HG03025 (cell line): ENCODE results near the gene SMIM36.
"Not testable (repeated sequence)": the region's sequence is repeated elsewhere in the genome, so short reads cannot be mapped to it uniquely, and the experiment has no call there.

Experiments used
- ATAC-seq: cut with Tn5 transposase; IDR thresholded peaks from one replicate; pipeline ENCODE4 v1.9.1; 2021; ENCODE audit warnings: mild to moderate bottlenecking, moderate library complexity; ENCODE audit not compliant: unreplicated experiment, low FRiP score

Gene SMIM36

DNA sequence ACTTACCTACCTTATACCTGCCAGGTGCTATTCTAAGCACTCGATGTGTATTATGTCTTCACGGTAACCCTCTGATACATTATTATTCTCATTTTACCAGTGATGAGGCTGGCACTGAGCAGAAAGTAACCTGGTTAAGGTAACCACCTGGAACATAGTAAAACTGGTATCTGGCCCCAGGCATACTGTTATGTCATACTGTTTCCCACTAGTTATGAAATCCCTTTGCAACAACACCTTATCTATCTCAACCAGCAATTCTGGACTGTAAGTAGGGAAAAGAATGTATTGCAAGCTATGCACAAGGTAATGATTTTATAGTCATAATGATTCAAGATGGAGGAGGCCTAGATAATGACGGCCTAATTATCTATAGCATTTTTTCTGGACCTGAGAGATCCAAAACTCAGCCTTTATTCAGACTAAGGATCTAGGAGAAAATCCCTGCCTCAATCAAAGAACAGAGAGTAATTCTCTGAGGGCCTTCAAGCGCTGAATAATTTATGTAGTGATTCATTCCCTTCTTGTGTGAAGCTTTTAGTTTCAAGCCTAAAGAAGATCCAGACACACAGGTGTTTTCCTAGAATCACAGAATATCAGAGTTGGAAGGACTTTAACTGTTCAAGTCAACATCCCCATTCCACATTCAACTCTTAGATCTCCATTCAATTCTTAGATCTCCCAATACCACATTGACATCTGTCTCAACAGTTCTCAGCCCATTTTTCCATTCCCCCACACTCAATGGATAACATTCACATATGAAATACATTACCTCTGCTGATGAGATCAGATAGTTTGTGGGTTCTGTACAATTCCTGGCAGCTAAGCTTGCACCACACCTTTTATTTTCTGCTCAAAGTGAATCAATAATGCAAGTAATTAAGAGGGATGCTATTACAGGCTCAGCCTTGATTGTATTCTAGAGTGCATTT is 74.8 kb downstream of the SMIM36 start:
- peak; percentile 11 for ATAC-seq

DNA sequence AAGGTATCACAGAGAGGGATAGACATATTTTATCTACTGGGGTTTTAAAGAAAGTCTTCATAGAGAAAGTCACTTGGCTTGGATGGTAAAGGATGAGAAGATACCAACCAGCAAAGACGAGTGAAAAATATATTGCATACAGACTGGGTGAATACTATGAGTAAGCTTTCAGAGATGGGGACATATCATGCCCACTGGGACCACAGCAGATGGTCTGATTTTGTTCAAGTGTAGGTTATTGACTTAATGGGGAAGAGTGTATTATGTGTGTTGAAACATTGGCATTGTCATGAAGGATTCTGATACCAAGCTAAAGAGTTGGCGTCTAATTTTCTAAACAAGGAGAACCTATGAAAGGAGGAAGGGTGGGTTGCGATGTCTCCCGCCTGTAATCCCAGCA is 75.8 kb downstream of the SMIM36 start:
- no peak for ATAC-seq

- ATAC-seq, result no peak
Measured at GRCh38 chr17:55434721-55435120, 76.5 kb downstream of the SMIM36 start.

- ATAC-seq, result no peak
Measured at GRCh38 chr17:55433629-55434422, 77.4 kb downstream of the SMIM36 start.

DNA sequence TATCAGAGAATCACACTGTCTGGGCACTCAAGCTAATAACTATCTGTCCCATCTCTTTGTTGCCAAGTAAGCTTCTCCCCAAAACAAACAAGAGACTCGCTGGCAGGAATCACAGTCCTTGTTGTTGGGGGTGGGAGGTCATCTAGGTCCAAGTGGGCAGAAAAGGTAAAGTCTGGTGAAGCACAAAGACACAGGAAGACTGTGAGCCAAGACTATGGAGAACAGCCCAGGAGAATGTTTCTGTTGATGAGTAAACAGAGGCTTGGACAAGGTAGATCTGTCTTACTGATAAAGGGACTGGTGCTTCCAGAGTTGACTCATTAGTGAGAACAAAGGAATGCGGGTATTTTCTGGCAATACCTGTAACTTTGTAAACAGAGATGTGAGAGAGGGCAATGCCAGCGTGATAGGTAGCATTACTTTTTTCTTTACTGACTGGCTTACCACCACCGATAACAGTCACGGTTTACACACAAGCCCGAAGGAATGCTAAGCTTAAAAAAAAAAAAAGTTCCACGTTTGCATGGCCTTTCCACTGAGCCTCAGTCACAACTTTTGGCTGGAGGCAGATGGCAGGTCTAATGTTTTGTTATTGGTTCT is 78.1 kb downstream of the SMIM36 start:
- no peak for ATAC-seq

DNA sequence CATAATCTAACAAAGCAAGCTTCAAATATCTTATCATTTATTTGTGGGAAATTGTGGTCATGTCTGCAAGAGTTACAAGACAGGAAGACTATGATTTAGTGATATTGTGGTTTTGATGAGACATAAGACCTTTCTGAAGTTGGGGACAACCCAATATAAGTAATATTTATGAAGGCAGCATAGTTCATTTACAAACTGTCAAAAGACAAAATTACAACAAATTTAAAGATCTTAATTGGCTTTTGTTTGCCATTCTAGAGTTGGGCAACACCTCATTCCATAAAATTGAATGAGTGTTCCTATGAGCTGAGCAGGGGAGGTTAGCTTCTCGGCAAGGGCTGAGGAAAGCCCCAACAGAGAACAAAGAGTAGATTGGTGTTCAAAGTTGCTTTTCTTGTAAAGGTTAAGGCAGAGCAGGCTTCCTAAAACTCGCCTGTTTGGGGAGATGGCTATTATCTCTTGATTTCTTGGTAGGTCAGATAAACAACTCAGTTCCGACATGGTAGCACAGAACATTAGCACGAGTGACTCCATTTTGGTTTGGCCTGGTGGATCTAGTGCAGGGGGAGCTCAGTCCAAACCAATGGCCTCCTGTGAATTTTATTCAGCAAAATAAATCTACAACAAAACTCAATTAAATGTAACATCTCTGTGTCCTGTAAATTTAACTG is 78.8 kb downstream of the SMIM36 start:
- no peak for ATAC-seq

DNA sequence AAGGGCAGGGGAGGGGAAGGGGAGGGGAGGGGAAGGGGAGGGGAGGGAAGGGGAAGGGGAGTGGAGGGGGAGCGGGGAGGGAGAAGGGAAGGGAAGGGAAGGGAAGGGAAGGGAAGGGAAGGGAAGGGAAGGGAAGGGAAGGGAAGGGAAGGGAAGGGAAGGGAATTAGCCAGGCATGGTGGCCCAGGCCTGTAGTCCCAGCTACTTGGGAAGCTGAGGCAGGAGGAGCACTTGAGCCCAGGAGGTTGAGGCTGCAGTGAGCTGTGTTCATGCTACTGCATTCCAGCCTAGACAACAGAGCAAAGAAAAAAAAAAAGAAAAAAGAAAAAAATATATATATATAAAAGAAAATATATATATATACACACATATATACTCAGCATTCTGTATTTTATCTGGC is 79.3 kb downstream of the SMIM36 start:
- ATAC-seq, result not testable (repeated sequence)

GRCh38 chr17:55430541-55431288 is 80.5 kb downstream of the SMIM36 start:
- ATAC-seq, result no peak

GRCh38 chr17:55427587-55427882 is 83.7 kb downstream of the SMIM36 start:
- ATAC-seq, result no peak

GRCh38 chr17:55426851-55427586 is 84.2 kb downstream of the SMIM36 start:
- ATAC-seq, result no peak

GRCh38 chr17:55424893-55425540 is 86.2 kb downstream of the SMIM36 start:
- ATAC-seq, result no peak

DNA sequence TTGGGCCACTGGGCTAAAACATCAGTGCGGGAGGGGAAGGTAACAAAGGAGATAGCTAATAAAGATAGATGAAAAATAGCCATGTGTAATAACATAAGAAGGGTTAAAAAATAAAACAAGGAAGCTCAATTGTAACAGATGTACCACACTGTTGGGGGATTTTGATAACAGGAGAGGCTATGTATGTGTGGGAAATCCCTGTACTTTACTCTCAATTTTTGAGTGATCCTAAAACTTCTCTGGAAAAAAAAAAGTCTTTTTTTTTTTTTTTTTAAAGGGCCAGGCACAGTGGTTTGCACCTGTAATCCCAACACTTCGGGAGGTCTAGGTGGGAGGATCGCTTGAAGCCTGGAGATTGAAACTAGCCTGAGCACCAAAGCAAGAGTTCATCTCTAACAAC is 87.7 kb downstream of the SMIM36 start:
- ATAC-seq, result no peak

DNA sequence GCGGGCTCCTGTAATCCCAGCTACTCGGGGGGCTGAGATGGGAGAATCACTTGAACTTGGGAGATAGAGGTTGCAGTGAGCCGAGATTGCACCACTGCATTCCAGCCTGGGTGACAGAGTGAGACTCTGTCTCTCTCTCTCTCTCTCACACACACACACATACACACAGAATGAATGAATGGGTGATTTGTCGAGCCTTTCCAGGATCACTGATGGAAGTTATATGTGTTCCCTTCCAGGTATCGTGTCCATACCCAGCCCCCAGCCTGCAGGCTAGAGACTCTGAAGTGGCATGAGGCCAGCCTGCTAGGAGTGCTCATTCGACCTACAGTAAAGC is 88.5 kb downstream of the SMIM36 start:
- ATAC-seq, result not testable (repeated sequence)

DNA sequence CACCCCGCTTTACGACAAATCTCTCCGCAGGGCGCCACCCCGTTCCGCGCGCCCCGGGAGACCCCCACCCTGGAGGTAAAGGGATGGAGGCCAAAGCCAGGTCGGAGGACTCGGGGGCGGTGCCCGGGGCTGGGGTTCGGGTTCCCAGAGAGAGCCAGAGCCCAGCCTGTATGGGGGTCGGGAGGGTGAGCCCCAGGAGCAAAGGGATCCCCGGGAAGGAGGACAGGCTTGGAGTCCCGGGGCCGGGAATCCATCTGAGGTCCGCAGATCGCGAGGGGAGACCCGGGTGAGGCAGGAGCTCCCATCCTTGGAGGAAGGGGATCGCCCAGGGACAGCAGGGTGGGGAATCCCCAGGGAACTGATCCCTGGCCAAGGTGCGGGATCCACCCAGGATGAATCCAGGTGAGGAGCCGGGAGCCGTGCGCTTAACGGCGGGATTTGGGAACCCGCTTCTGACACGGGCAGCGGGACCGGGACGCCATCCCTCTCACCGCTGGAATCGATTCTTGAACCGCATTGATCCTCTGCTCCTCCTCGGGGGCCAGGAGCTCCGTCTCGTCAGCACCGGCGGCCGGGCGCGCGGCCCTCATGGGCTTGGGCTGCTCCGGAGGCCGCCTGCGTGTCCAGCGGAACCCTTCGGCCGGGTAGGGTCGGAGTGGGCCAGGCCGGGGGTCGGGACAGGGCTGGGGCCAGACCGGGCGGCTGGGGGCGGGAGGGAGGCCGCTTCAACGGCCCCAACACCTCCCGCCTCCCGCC is 89.9 kb downstream of the SMIM36 start, which contains the start of gene MMD:
TSS of gene MMD (minus strand) at position 657 of the 756 bp plus-strand sequence. CDS start at position 517, 140 bp downstream.
- peak; percentile 28 for ATAC-seq

- no peak for ATAC-seq
Measured at GRCh38 chr17:55420776-55421178, 90.5 kb downstream of the SMIM36 start.

- ATAC-seq, result no peak
Measured at GRCh38 chr17:55420067-55420775, 91.0 kb downstream of the SMIM36 start.
